OCI-LY3 (cell line): ENCODE measurements around the gene SYCN.

Source experiments
- CTCF ChIP-seq: fragments of 200-600, 300-600 bp; sonication (generic); IDR thresholded peaks from 2 replicates; pipeline ENCODE4 v1.5.1; 2014; ENCODE audit warnings: antibody characterized with exemption, low read length, low read depth
- EZH2phosphoT487 ChIP-seq: fragments of 200-600 bp; shearing (Covaris generic); IDR thresholded peaks from 2 replicates; pipeline ENCODE4 v1.6.1; 2018; ENCODE audit warnings: antibody characterized with exemption, mixed run types, low read depth

GRCh38 chr19:39246951-39247669 lies 43.0 kb upstream of the SYCN start:
- TF ChIP-seq EZH2phosphoT487 (no peak), CTCF (no peak)
